Adrenal gland (tissue), 12 donors: ENCODE measurements around the gene ORC6. TPM values are rescaled to one million over a fixed set of nuclear protein-coding genes. Genes with fewer than 3 reads are reported as not detected.

Source experiments
- DNase-seq, 7 donors: peaks; one replicate each; pipeline ENCODE4 v3.0.0-alpha.2; 2019 to 2020
- H3K27ac ChIP-seq, 5 donors: fragments of 200-600 bp; sonication (generic) in 4 of 5; 1 replicate in 3 of 5; 2 replicates in 2 of 5; pipeline versions ENCODE4 v1.5.1 to v1.8.0; 2016 to 2020; ENCODE audit warnings: mild to moderate bottlenecking in 1 of 5
- H3K27me3 ChIP-seq: fragments of 200-600 bp; 2 replicates; pipeline ENCODE4 v1.8.0; 2021
- H3K36me3 ChIP-seq, 2 donors: fragments of 200-600 bp; replicated peaks in 1 of 2; 1 replicate in 1 of 2; 2 replicates in 1 of 2; pipeline versions ENCODE4 v1.5.1 to v1.8.0; 2018 to 2022
- H3K4me1 ChIP-seq, 2 donors: fragments of 200-600 bp; replicated peaks in 1 of 2; 1 replicate in 1 of 2; 2 replicates in 1 of 2; pipeline versions ENCODE4 v1.5.1 to v1.8.0; 2018 to 2021
- H3K4me3 ChIP-seq, 4 donors: fragments of 200-600 bp; sonication (generic) in 3 of 4; one replicate each; pipeline ENCODE4 v1.5.1; 2016 to 2018
- H3K9me3 ChIP-seq, 3 donors: fragments of 200-600 bp; sonication (generic) in 1 of 3; replicated peaks in 1 of 3; 1 replicate in 2 of 3; 2 replicates in 1 of 3; pipeline versions ENCODE4 v1.5.1 to v1.8.0; 2016 to 2021
- CTCF ChIP-seq, 6 experiments: fragments of 450-650 bp in 4 of 6; fragments of 200-600 bp in 2 of 6; sonication (generic) in 1 of 6; IDR thresholded peaks; 1 replicate in 5 of 6; 2 replicates in 1 of 6; pipeline versions ENCODE4 v1.5.1 to v1.8.0; 2016 to 2021; ENCODE audit warnings: antibody characterized with exemption in 6 of 6, mild to moderate bottlenecking in 2 of 6, moderate library complexity in 1 of 6
- POLR2A ChIP-seq, 2 donors: fragments of 450-650 bp; IDR thresholded peaks; one replicate each; pipeline ENCODE4 v1.6.1; 2017; ENCODE audit warnings: antibody characterized with exemption in 2 of 2, mild to moderate bottlenecking in 2 of 2, moderate library complexity in 1 of 2
- WGBS, 4 donors: extraction: QIAGEN DNeasy Blood & Tissue Kit in 2 of 4; methylation state at CpG; one replicate each; pipeline versions ENCODE4 v1.1.5 to v1.1.7; 2013 to 2017; 5-methylcytosine and 5-hydroxymethylcytosine counted together
- intact Hi-C, 2 donors: fragments of 100-400 bp; cut with DNase I; formaldehyde crosslinking; loops; one replicate each; pipeline versions ENCODE4 v1.14.1 to v1.15.0; 2022 to 2023
- polyA plus RNA-seq, 3 donors: library from polyadenylated mRNA; stranded (reverse); fragments of 200-250 nt in 2 of 3; fragments of 350-450 nt in 1 of 3; fragmentation: Illumina TruSeq in 1 of 3; extraction: RNeasy Lipid Tissue Mini Kit (QIAGEN cat#74804) in 1 of 3; gene quantifications; one replicate each; pipeline ENCODE4 v1.2.3, GENCODE V29; 2013 to 2014
- total RNA-seq, 9 donors: library from RNA; depleted of rRNA in 4 of 9; stranded (reverse); fragments of >200 nt in 4 of 9; fragments of 120-200 nt in 1 of 9; fragmentation: NEBNext Ultra II Directional in 1 of 9; extraction: Animal tissue kit (Norgen Biotek cat#: 25700) in 1 of 9; gene quantifications; one replicate each; pipeline versions ENCODE4 v1.1.0 to v1.2.4, GENCODE V29; 2013 to 2023
- donor health status: healthy with polysubstance abuse.
- donor health status: Bipolar disorder and iron deficiency.
- donor health status: DM: yes; HTN: yes; CAD: no.
- donor health status: DM: no; HTN: no; CAD: no.
- donor health status: DM: no; HTN: no; CAD: no.
- donor health status: DM: yes; HTN: yes; CAD: no.

Gene ORC6
- total and polyA plus RNA-seq, 12 donors = 0.55 to 16.1 (median 2.6) TPM; not detected in 1

DNA sequence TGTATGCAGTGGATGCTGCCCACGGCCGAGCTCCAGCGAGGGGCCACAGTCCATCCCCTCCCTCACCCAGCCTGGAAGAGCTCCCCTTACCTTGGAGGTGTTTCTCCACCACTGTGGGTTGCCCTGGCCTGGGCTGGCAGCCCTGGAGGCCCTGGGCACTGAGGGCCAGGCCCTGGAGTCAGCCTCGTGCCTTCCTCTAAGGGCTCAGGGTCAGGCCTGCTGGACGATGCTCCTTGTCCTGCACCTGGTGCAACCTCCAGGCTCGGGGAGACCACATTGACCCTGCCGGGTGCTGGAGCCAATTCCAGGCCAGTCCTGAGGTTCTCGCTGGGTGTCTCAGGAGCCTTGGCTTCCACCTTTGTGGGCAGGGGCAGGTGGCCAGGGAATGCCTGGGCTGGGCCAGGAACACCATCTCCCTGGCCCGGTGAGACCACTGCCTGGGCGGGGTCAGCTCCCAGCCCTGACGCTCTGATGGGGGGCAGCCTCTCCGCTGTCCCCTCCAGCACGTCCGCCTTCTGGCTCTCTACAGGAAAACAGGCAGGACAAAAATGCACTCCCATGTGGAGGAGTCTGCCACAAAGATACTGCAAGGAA, 48.3 kb downstream of the ORC6 start:
- TF ChIP-seq CTCF (IDR thresholded peaks at IDR 0.05) (no peak), POLR2A (IDR thresholded peaks at IDR 0.05) (no peak)
- Histone ChIP-seq H3K9me3 (no peaks in the 10 kb centered on the region), H3K36me3 (no peaks in the 10 kb centered on the region), H3K27ac (no peak overlapping the region), H3K4me1 (no peaks in the 10 kb centered on the region), H3K27me3 (no peaks in the 10 kb centered on the region), H3K4me3 (no peak overlapping the region)
- intact Hi-C loops = no loop called here
- DNase-seq = no peak
- WGBS, 4 donors = 81 to 89% (median 89%) methylated on average over 6 to 14 of the region's 14 CpGs

- no peaks in the 10 kb centered on the region for H3K36me3 ChIP-seq
- no peaks in the 10 kb centered on the region for H3K27me3 ChIP-seq
- no peaks in the 10 kb centered on the region for H3K9me3 ChIP-seq
- intact Hi-C loops = no loop called here
- WGBS, 4 donors = 63 to 73% (median 70%) methylated on average over 2 of the region's 2 CpGs
- H3K4me1 ChIP-seq = no peaks in the 10 kb centered on the region
- TF ChIP-seq POLR2A (IDR thresholded peaks at IDR 0.05) (no peak), CTCF (IDR thresholded peaks at IDR 0.05) (no peak)
- no peak for DNase-seq
- no peak overlapping the region for H3K27ac ChIP-seq
- H3K4me3 ChIP-seq = no peak overlapping the region
These were observed 50.5 kb downstream of the ORC6 start for GRCh38 chr16:46739934-46740333.

- no peak overlapping the region for H3K4me3 ChIP-seq
- H3K4me1 ChIP-seq = peaks cover 1% of the 10 kb centered on the region in 2 donors
- H3K27ac ChIP-seq = peak overlapping the region in 2 of 5 donors; percentile 66 to 75
- TF ChIP-seq POLR2A (IDR thresholded peaks at IDR 0.05) (no peak), CTCF (IDR thresholded peaks at IDR 0.05) (no peak)
- intact Hi-C loops = no loop called here
- H3K36me3 ChIP-seq = no peaks in the 10 kb centered on the region
- no peaks in the 10 kb centered on the region for H3K9me3 ChIP-seq
- 38 to 51% (median 47%) methylated on average over 10 of the region's 10 CpGs for WGBS, 4 donors
- peak in 5 of 7 donors; percentile 18 to 54 (median 23) for DNase-seq
- no peaks in the 10 kb centered on the region for H3K27me3 ChIP-seq
These were observed 53.8 kb downstream of the ORC6 start for GRCh38 chr16:46743232-46743719.

DNA sequence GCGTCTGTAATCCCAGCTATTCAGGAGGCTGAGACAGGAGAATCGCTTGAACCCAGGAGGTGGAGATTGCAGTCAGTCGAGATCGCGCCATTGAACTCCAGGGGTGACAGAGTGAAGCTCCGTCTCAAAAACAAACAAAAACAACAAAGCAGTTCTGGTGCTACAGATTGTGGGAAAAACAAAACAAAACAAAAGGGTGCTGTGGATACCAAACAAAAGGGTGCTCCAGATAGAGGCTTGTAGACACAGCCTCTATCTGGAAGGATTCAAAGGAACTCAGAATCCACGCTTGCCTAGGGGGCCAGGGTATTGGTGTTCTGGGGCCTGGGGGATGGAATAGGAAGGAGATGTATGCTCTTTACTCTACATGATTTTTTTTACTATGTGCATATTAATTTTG, 56.2 kb downstream of the ORC6 start:
- H3K36me3 ChIP-seq = no peaks in the 10 kb centered on the region
- DNase-seq = no peak
- H3K9me3 ChIP-seq = no peaks in the 10 kb centered on the region
- no peaks in the 10 kb centered on the region for H3K27me3 ChIP-seq
- TF ChIP-seq POLR2A (IDR thresholded peaks at IDR 0.05) (no peak), CTCF (IDR thresholded peaks at IDR 0.05) (no peak)
- H3K27ac ChIP-seq = no peak overlapping the region
- intact Hi-C loops = no loop called here
- H3K4me1 ChIP-seq = peaks cover 6 to 8% of the 10 kb centered on the region in 2 donors
- WGBS, 4 donors = 84 to 93% (median 88%) methylated on average over 7 of the region's 7 CpGs
- H3K4me3 ChIP-seq = no peak overlapping the region
